ENCODE results near the gene LYAR. TPM values are rescaled to one million over a fixed set of nuclear protein-coding genes. Genes with fewer than 3 reads are reported as not detected.

Gene LYAR
- total RNA-seq, 1 donor from 2014 or later: 24.7 TPM

GRCh38 chr4:4271912-4272311, 18.0 kb downstream of the LYAR start:
- Mint-ChIP-seq H3K4me3 (no peak overlapping the region), H3K9me3 (no peaks in the 10 kb centered on the region), H3K27me3 (ENCODE audit: low read depth) (no peaks in the 10 kb centered on the region), H3K36me3 (ENCODE audit: low read depth) (peaks cover 6% of the 10 kb centered on the region), H3K27ac (ENCODE audit: unreplicated experiment) (no peak overlapping the region), H3K4me1 (no peaks in the 10 kb centered on the region)
- no peak for DNase-seq (ENCODE audit: low read depth, low spot score)
- TF ChIP-seq, protein P1, sequence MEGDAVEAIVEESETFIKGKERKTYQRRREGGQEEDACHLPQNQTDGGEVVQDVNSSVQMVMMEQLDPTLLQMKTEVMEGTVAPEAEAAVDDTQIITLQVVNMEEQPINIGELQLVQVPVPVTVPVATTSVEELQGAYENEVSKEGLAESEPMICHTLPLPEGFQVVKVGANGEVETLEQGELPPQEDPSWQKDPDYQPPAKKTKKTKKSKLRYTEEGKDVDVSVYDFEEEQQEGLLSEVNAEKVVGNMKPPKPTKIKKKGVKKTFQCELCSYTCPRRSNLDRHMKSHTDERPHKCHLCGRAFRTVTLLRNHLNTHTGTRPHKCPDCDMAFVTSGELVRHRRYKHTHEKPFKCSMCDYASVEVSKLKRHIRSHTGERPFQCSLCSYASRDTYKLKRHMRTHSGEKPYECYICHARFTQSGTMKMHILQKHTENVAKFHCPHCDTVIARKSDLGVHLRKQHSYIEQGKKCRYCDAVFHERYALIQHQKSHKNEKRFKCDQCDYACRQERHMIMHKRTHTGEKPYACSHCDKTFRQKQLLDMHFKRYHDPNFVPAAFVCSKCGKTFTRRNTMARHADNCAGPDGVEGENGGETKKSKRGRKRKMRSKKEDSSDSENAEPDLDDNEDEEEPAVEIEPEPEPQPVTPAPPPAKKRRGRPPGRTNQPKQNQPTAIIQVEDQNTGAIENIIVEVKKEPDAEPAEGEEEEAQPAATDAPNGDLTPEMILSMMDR (conservative IDR thresholded peaks at IDR 0.05): no peak

GRCh38 chr4:4270529-4270928, 19.4 kb downstream of the LYAR start:
- Mint-ChIP-seq H3K27ac (ENCODE audit: unreplicated experiment) (no peak overlapping the region), H3K4me3 (no peak overlapping the region), H3K4me1 (no peaks in the 10 kb centered on the region), H3K9me3 (no peaks in the 10 kb centered on the region), H3K27me3 (ENCODE audit: low read depth) (no peaks in the 10 kb centered on the region), H3K36me3 (ENCODE audit: low read depth) (peaks cover 9% of the 10 kb centered on the region)
- TF ChIP-seq, protein P1 (conservative IDR thresholded peaks at IDR 0.05): no peak
- no peak for DNase-seq (ENCODE audit: low read depth, low spot score)

DNA sequence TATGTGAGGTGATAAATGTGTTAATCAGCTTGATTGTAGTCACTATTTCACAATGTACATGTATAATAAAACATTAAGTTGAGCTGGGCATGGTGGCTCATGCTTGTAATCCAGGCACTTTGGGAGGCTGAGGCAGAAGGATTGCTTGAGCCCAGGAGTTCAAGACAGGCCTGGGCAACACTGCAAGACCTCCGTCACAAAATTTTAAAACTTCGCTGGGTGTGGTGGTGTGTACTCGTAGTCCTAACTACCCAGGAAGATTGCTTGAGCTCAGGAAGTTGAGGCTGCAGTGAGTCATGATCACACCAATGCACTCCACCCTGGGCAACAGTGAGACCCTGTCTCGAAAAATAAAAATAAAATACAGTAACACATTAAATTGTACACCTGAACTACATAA, 20.1 kb downstream of the LYAR start:
- Mint-ChIP-seq H3K9me3 (no peaks in the 10 kb centered on the region), H3K36me3 (ENCODE audit: low read depth) (peaks cover 9% of the 10 kb centered on the region), H3K27ac (ENCODE audit: unreplicated experiment) (no peak overlapping the region)

DNA sequence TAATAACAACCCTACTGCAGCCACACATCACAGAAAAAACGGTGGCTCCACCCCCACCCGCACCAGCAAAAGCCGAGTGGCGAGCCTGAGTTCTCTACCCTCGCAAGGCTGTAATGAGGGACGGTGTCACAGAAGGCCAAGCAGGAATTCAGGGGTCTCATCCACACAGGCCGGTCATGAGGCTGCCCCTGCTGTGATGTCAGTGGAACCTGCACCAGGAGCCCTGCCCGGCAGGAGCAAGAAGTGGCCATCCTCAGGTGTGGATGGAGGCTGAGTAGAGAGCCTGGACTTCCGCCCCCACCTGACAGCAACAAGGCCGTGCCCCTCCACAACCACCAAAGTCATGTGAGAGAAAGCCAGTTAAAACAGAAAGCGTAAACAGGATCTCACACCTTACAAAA, 20.6 kb downstream of the LYAR start:
- H3K9me3 Mint-ChIP-seq: no peaks in the 10 kb centered on the region
- no peaks in the 10 kb centered on the region for H3K27me3 Mint-ChIP-seq (ENCODE audit: low read depth)
- no peaks in the 10 kb centered on the region for H3K4me1 Mint-ChIP-seq
- TF ChIP-seq, protein P1 (conservative IDR thresholded peaks at IDR 0.05): no peak
- no peak overlapping the region for H3K27ac Mint-ChIP-seq (ENCODE audit: unreplicated experiment)
- no peak for DNase-seq (ENCODE audit: low read depth, low spot score)
- no peak overlapping the region for H3K4me3 Mint-ChIP-seq
- H3K36me3 Mint-ChIP-seq (ENCODE audit: low read depth): peaks cover 7% of the 10 kb centered on the region

More for the DNA sequence above, 20.1 kb downstream of the LYAR start:
- no peaks in the 10 kb centered on the region for H3K27me3 Mint-ChIP-seq (ENCODE audit: low read depth)
- no peaks in the 10 kb centered on the region for H3K4me1 Mint-ChIP-seq
- H3K4me3 Mint-ChIP-seq: no peak overlapping the region
- TF ChIP-seq, protein P1 (conservative IDR thresholded peaks at IDR 0.05): no peak
- no peak for DNase-seq (ENCODE audit: low read depth, low spot score)

GRCh38 chr4:4268776-4269175, 21.2 kb downstream of the LYAR start:
- TF ChIP-seq, protein P1 (conservative IDR thresholded peaks at IDR 0.05): no peak
- Mint-ChIP-seq H3K27me3 (ENCODE audit: low read depth) (no peaks in the 10 kb centered on the region), H3K4me1 (no peaks in the 10 kb centered on the region), H3K9me3 (no peaks in the 10 kb centered on the region), H3K27ac (ENCODE audit: unreplicated experiment) (no peak overlapping the region), H3K4me3 (no peak overlapping the region), H3K36me3 (ENCODE audit: low read depth) (peaks cover 5% of the 10 kb centered on the region)
- DNase-seq (ENCODE audit: low read depth, low spot score): no peak

DNA sequence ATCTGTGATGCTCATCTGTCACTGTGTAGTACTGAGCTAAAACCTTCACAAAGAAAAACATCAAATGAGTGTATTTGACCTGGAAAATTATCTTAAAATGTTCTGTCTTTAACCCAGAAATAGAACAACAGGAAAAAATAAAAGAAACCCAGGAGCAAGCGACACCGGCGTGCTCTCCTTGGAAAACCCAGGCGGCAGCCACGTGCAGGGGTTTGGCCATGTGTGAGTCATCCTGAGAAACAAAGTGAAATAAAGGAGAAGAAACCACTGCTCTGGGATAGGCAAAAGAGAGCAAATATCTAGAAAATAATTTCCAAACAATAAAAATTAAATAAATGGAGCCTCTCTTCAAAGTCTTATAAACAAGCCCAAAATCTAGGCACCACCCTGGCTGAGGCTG, 22.0 kb downstream of the LYAR start:
- DNase-seq (ENCODE audit: low read depth, low spot score): no peak
- TF ChIP-seq, protein P1 (conservative IDR thresholded peaks at IDR 0.05): no peak
- Mint-ChIP-seq H3K9me3 (no peaks in the 10 kb centered on the region), H3K4me1 (no peaks in the 10 kb centered on the region), H3K27ac (ENCODE audit: unreplicated experiment) (no peak overlapping the region), H3K27me3 (ENCODE audit: low read depth) (no peaks in the 10 kb centered on the region), H3K4me3 (no peak overlapping the region), H3K36me3 (ENCODE audit: low read depth) (peaks cover 3% of the 10 kb centered on the region)

Measured in neural crest cell (in vitro differentiated cells).